H9 (cell line): ENCODE data around the gene SZT2. TPM values are rescaled to one million over a fixed set of nuclear protein-coding genes. Genes with fewer than 3 reads are reported as not detected.

Source experiments
- DNase-seq: peaks from one replicate; pipeline ENCODE4 v3.0.0-alpha.2; 2017
- H2AFZ ChIP-seq: one replicate; pipeline ENCODE4 v1.6.1; 2013; ENCODE audit warnings: mild to moderate bottlenecking, low read length, control low read depth, moderate library complexity
- H2AK5ac ChIP-seq: 2 replicates; pipeline ENCODE4 v1.6.1; 2013; ENCODE audit warnings: low read length, control low read depth, mixed read lengths; ENCODE audit not compliant: insufficient read length
- H2BK120ac ChIP-seq: one replicate; pipeline ENCODE4 v1.6.1; 2013; ENCODE audit warnings: low read depth, mild to moderate bottlenecking, low read length, control low read depth, inconsistent platforms; ENCODE audit not compliant: poor library complexity, severe bottlenecking
- H2BK12ac ChIP-seq: 2 replicates; pipeline ENCODE4 v1.6.1; 2013; ENCODE audit warnings: low read length, control low read depth, mixed read lengths, low read depth; ENCODE audit not compliant: insufficient read length
- H2BK15ac ChIP-seq: 2 replicates; pipeline ENCODE4 v1.6.1; 2013; ENCODE audit warnings: low read depth, low read length, control low read depth
- H2BK20ac ChIP-seq: one replicate; pipeline ENCODE4 v1.6.1; 2013; ENCODE audit warnings: low read depth, mild to moderate bottlenecking, low read length, control low read depth, inconsistent platforms; ENCODE audit not compliant: poor library complexity, severe bottlenecking
- H2BK5ac ChIP-seq: 2 replicates; pipeline ENCODE4 v1.6.1; 2013; ENCODE audit warnings: low read length, control low read depth, mixed read lengths; ENCODE audit not compliant: insufficient read length
- H3K14ac ChIP-seq: 2 replicates; pipeline ENCODE4 v1.6.1; 2013; ENCODE audit warnings: low read length, control low read depth; ENCODE audit not compliant: insufficient read depth
- H3K18ac ChIP-seq: 2 replicates; pipeline ENCODE4 v1.6.1; 2013; ENCODE audit warnings: low read depth, mild to moderate bottlenecking, mixed read lengths, low read length, control low read depth; ENCODE audit not compliant: insufficient read length
- H3K23ac ChIP-seq: 2 replicates; pipeline ENCODE4 v1.6.1; 2013; ENCODE audit warnings: low read length, control low read depth, mixed read lengths, low read depth; ENCODE audit not compliant: insufficient read length
- H3K23me2 ChIP-seq: 2 replicates; pipeline ENCODE4 v1.6.1; 2013; ENCODE audit warnings: low read depth, mild to moderate bottlenecking, mixed read lengths, low read length, control low read depth; ENCODE audit not compliant: insufficient read length, poor library complexity, severe bottlenecking
- H3K27ac ChIP-seq: 2 replicates; pipeline ENCODE4 v1.5.1; 2013; ENCODE audit warnings: low read length, control low read depth, mixed read lengths, low read depth; ENCODE audit not compliant: insufficient read length
- H3K27me3 ChIP-seq: 2 replicates; pipeline ENCODE4 v1.6.1; 2013; ENCODE audit warnings: low read length, control low read depth, inconsistent platforms; ENCODE audit not compliant: insufficient read depth
- H3K4ac ChIP-seq: 2 replicates; pipeline ENCODE4 v1.6.1; 2013; ENCODE audit warnings: low read depth, mild to moderate bottlenecking, control low read depth, inconsistent platforms, low read length, moderate library complexity
- H3K4me1 ChIP-seq: 2 replicates; pipeline ENCODE4 v1.6.1; 2013; ENCODE audit warnings: low read length, control low read depth, inconsistent platforms; ENCODE audit not compliant: insufficient read depth
- H3K4me2 ChIP-seq: 2 replicates; pipeline ENCODE4 v1.6.1; 2013; ENCODE audit warnings: low read length, control low read depth, mixed read lengths; ENCODE audit not compliant: insufficient read length, insufficient read depth
- H3K56ac ChIP-seq: 2 replicates; pipeline ENCODE4 v1.6.1; 2013; ENCODE audit warnings: low read depth, mild to moderate bottlenecking, mixed read lengths, low read length, control low read depth; ENCODE audit not compliant: insufficient read length
- H3K79me1 ChIP-seq: 2 replicates; pipeline ENCODE4 v1.6.1; 2013; ENCODE audit warnings: low read depth, mild to moderate bottlenecking, moderate library complexity, low read length, control low read depth, inconsistent platforms; ENCODE audit not compliant: insufficient read depth, poor library complexity, severe bottlenecking
- H3K79me2 ChIP-seq: 2 replicates; pipeline ENCODE4 v1.6.1; 2013; ENCODE audit warnings: low read length, control low read depth, inconsistent platforms; ENCODE audit not compliant: insufficient read depth
- H3K9ac ChIP-seq: 2 replicates; pipeline ENCODE4 v1.6.1; 2013; ENCODE audit warnings: low read length, control low read depth, mixed read lengths; ENCODE audit not compliant: insufficient read length; ENCODE audit errors: extremely low read depth
- H3K9me3 ChIP-seq: one replicate; pipeline ENCODE4 v1.6.1; 2013; ENCODE audit warnings: low read depth, low read length, inconsistent platforms; ENCODE audit not compliant: control insufficient read depth
- H3T11ph ChIP-seq: one replicate; pipeline ENCODE4 v1.6.1; 2013; ENCODE audit warnings: mild to moderate bottlenecking, low read length, control low read depth, inconsistent platforms
- H4K20me1 ChIP-seq: one replicate; pipeline ENCODE4 v1.6.1; 2013; ENCODE audit not compliant: control insufficient read depth, insufficient read length, insufficient read depth
- H4K5ac ChIP-seq: 2 replicates; pipeline ENCODE4 v1.6.1; 2013; ENCODE audit warnings: low read depth, mild to moderate bottlenecking, mixed read lengths, low read length, control low read depth; ENCODE audit not compliant: insufficient read length
- H4K8ac ChIP-seq: replicated peaks from 2 replicates; pipeline ENCODE4 v1.6.1; 2013; ENCODE audit warnings: low read length, control low read depth, mixed read lengths, low read depth; ENCODE audit not compliant: insufficient read length
- H4K91ac ChIP-seq: 2 replicates; pipeline ENCODE4 v1.6.1; 2013; ENCODE audit warnings: low read depth, mild to moderate bottlenecking, moderate library complexity, mixed read lengths, low read length, control low read depth; ENCODE audit not compliant: insufficient read length
- H3K27ac Mint-ChIP-seq, 3 experiments: 2 replicates in 2 of 3; 3 replicates in 1 of 3; pipeline ENCODE4 v1.8.0; 2020 to 2021; ENCODE audit warnings: mixed read lengths in 3 of 3, mild to moderate bottlenecking in 1 of 3, moderate library complexity in 1 of 3
- H3K27me3 Mint-ChIP-seq: 2 replicates; pipeline ENCODE4 v1.8.0; 2021; ENCODE audit warnings: low read depth, mild to moderate bottlenecking, moderate library complexity, mixed read lengths
- H3K36me3 Mint-ChIP-seq, 3 experiments: 2 replicates in 2 of 3; 3 replicates in 1 of 3; pipeline ENCODE4 v1.8.0; 2020 to 2021; ENCODE audit warnings: low read depth in 3 of 3, mixed read lengths in 3 of 3; ENCODE audit not compliant: insufficient read depth in 1 of 3
- H3K4me1 Mint-ChIP-seq, 2 experiments: 2 replicates each; pipeline ENCODE4 v1.8.0; 2020; ENCODE audit warnings: mixed read lengths in 2 of 2
- H3K4me3 Mint-ChIP-seq, 2 experiments: 2 replicates in 1 of 2; 3 replicates in 1 of 2; pipeline ENCODE4 v1.8.0; 2020 to 2021; ENCODE audit warnings: mild to moderate bottlenecking in 2 of 2, mixed read lengths in 2 of 2, moderate library complexity in 1 of 2
- H3K9me3 Mint-ChIP-seq, 2 experiments: 2 replicates in 1 of 2; 3 replicates in 1 of 2; pipeline ENCODE4 v1.8.0; 2020; ENCODE audit warnings: mild to moderate bottlenecking in 2 of 2, mixed read lengths in 2 of 2, moderate library complexity in 1 of 2
- WGBS: extraction: QIAGEN DNeasy Blood & Tissue Kit; methylation state at CpG from one replicate; pipeline ENCODE4 v1.1.7; 2013; ENCODE audit warnings: missing lambda C conversion rate, low lambda C conversion rate, mixed read lengths; ENCODE audit not compliant: insufficient read length; ENCODE audit errors: extremely low coverage; 5-methylcytosine and 5-hydroxymethylcytosine counted together
- total RNA-seq: library from RNA; stranded (reverse); gene quantifications from 2 replicates; pipeline ENCODE4 v1.2.1, GENCODE V29; 2021
- TF ChIP-seq, protein P1 (sequence below): fragments of 200-600 bp; sonication (generic); conservative IDR thresholded peaks from 3 replicates; pipeline ENCODE4 v1.8.0; 2021; ENCODE audit warnings: antibody characterized with exemption, mild to moderate bottlenecking

Gene SZT2
- total RNA-seq, 1 experiment from 2014 or later: 16.8 TPM

DNA sequence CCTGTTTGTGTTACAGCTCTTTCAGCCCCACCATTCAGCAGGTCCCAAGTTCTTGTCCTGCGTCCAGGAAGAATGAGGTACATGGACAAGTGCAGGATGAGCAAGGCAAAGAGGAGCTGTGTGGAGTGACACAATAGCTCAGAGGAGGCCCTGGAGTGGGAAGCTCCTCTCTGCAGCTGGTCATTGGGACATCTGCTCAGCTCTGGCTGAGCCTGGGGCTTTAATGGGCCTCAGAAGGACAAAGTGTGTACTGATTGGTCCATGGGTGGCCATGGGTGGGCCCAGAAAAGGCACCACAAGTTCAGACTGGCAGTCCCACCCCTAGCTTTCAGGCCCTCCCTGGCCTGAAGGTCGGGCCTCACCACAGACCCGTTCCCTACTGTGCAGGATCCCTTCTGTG, 78.7 kb downstream of the SZT2 start:
- TF ChIP-seq, protein P1, sequence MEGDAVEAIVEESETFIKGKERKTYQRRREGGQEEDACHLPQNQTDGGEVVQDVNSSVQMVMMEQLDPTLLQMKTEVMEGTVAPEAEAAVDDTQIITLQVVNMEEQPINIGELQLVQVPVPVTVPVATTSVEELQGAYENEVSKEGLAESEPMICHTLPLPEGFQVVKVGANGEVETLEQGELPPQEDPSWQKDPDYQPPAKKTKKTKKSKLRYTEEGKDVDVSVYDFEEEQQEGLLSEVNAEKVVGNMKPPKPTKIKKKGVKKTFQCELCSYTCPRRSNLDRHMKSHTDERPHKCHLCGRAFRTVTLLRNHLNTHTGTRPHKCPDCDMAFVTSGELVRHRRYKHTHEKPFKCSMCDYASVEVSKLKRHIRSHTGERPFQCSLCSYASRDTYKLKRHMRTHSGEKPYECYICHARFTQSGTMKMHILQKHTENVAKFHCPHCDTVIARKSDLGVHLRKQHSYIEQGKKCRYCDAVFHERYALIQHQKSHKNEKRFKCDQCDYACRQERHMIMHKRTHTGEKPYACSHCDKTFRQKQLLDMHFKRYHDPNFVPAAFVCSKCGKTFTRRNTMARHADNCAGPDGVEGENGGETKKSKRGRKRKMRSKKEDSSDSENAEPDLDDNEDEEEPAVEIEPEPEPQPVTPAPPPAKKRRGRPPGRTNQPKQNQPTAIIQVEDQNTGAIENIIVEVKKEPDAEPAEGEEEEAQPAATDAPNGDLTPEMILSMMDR: no peak
- H3K4ac ChIP-seq: no peak overlapping the region
- no peaks in the 10 kb centered on the region for H4K20me1 ChIP-seq
- H4K5ac ChIP-seq: no peak overlapping the region
- no peaks in the 10 kb centered on the region for H3K9me3 ChIP-seq
- H3T11ph ChIP-seq: no peak overlapping the region
- H2AFZ ChIP-seq: no peak overlapping the region
- H3K18ac ChIP-seq: no peak overlapping the region
- H3K4me1 ChIP-seq: peaks cover 5% of the 10 kb centered on the region; the same call in 1 of the 2 replicates
- WGBS: no CpG with 5 or more reads among the region's 3 CpGs
- no peak overlapping the region for H2BK5ac ChIP-seq
- peaks cover 11 to 12% of the 10 kb centered on the region in 2 experiments for H3K4me1 Mint-ChIP-seq
- H3K79me1 ChIP-seq: no peaks in the 10 kb centered on the region
- no peak overlapping the region for H3K14ac ChIP-seq
- no peaks in the 10 kb centered on the region for H3K79me2 ChIP-seq
- no peak overlapping the region for H4K8ac ChIP-seq
- no peak overlapping the region for H2BK12ac ChIP-seq
- no peaks in the 10 kb centered on the region for H3K36me3 Mint-ChIP-seq
- no peak overlapping the region for H2BK15ac ChIP-seq
- no peaks in the 10 kb centered on the region for H3K9me3 Mint-ChIP-seq
- H3K27me3 Mint-ChIP-seq: no peaks in the 10 kb centered on the region
- no peak overlapping the region for H2BK120ac ChIP-seq
- H3K56ac ChIP-seq: no peak overlapping the region
- H3K27ac Mint-ChIP-seq: no peak overlapping the region
- H3K27me3 ChIP-seq: no peaks in the 10 kb centered on the region
- no peak overlapping the region for H3K4me2 ChIP-seq
- no peak overlapping the region for H2BK20ac ChIP-seq
- no peak overlapping the region for H3K4me3 Mint-ChIP-seq
- no peak overlapping the region for H4K91ac ChIP-seq
- H3K27ac ChIP-seq: no peak overlapping the region
- H2AK5ac ChIP-seq: no peak overlapping the region
- H3K23ac ChIP-seq: no peak overlapping the region
- no peak overlapping the region for H3K9ac ChIP-seq
- no peaks in the 10 kb centered on the region for H3K23me2 ChIP-seq
- DNase-seq: no peak
